ENCODE data around the gene RDH14.

The RDH14 gene

GRCh38 chr2:18560031-18560796, at the start of gene RDH14:
TSS of gene RDH14 (minus strand) at chr2:18560653. CDS start at chr2:18560572, 81 bp downstream.
- FAIRE-seq = peak; percentile 92

- FAIRE-seq = no peak
Observed at GRCh38 chr2:18610090-18610489, 49.6 kb upstream of the RDH14 start.

- no peak for FAIRE-seq
Observed at GRCh38 chr2:18605115-18605514, 44.7 kb upstream of the RDH14 start.

GRCh38 chr2:18604531-18604885, 44.1 kb upstream of the RDH14 start:
- FAIRE-seq = no peak

GRCh38 chr2:18603854-18604530, 43.5 kb upstream of the RDH14 start:
- no peak for FAIRE-seq

- no peak for FAIRE-seq
Observed at GRCh38 chr2:18602298-18602697, 41.8 kb upstream of the RDH14 start.

- no peak for FAIRE-seq
Observed at GRCh38 chr2:18600255-18600613, 39.8 kb upstream of the RDH14 start.

GRCh38 chr2:18599509-18600254, 39.2 kb upstream of the RDH14 start:
- no peak for FAIRE-seq

GRCh38 chr2:18598848-18599484, 38.5 kb upstream of the RDH14 start:
- FAIRE-seq = no peak

- no peak for FAIRE-seq
Observed at GRCh38 chr2:18597618-18598017, 37.2 kb upstream of the RDH14 start.

GRCh38 chr2:18596993-18597392, 36.5 kb upstream of the RDH14 start:
- no peak for FAIRE-seq

- no peak for FAIRE-seq
Observed at GRCh38 chr2:18593496-18593895, 33.0 kb upstream of the RDH14 start.

GRCh38 chr2:18592372-18592771, 31.9 kb upstream of the RDH14 start:
- FAIRE-seq = no peak

GRCh38 chr2:18589354-18589753, 28.9 kb upstream of the RDH14 start, which contains the start of gene NT5C1B:
TSS of gene NT5C1B (minus strand) at chr2:18589569. CDS start at chr2:18589468, 101 bp downstream.
- no peak for FAIRE-seq

GRCh38 chr2:18588802-18589201, 28.3 kb upstream of the RDH14 start:
- no peak for FAIRE-seq

- no peak for FAIRE-seq
Observed at GRCh38 chr2:18588049-18588448, 27.6 kb upstream of the RDH14 start.

GRCh38 chr2:18585526-18585925, 25.1 kb upstream of the RDH14 start:
- FAIRE-seq = no peak

GRCh38 chr2:18584608-18584954, 24.1 kb upstream of the RDH14 start:
- no peak for FAIRE-seq

GRCh38 chr2:18583905-18584607, 23.6 kb upstream of the RDH14 start:
- no peak for FAIRE-seq

GRCh38 chr2:18580606-18581005, 20.2 kb upstream of the RDH14 start:
- no peak for FAIRE-seq

GRCh38 chr2:18578033-18578432, 17.6 kb upstream of the RDH14 start:
- no peak for FAIRE-seq

GRCh38 chr2:18566145-18566769, 5.8 kb upstream of the RDH14 start:
- no peak for FAIRE-seq

Measured in endometrium (tissue), 2 donors.